GM10248 (cell line): Measurements from ENCODE around the gene SMYD3.

Source experiments
- CTCF ChIA-PET: fragments of 300-600 bp; sonication (Branson Sonifier 250); formaldehyde crosslinking; extraction: SDS; loops from one replicate; lab custom pipeline; 2021; ENCODE audit warnings: antibody characterized with exemption; lab: Yijun Ruan, JAX
- POLR2A ChIA-PET: fragments of 350-650 bp; sonication (Branson Sonifier 250); formaldehyde crosslinking; extraction: SDS; loops from one replicate; lab custom pipeline; 2020; ENCODE audit warnings: antibody characterized with exemption; lab: Yijun Ruan, JAX
- DNase-seq: peaks from one replicate; pipeline ENCODE4 v3.0.0; 2012; ENCODE audit errors: extremely low spot score
- TF ChIP-seq, protein P1 (sequence below): IDR thresholded peaks from 2 replicates; pipeline ENCODE4 v1.5.1; 2012; ENCODE audit warnings: mild to moderate bottlenecking, low read depth; ENCODE audit errors: extremely low read depth, missing control alignments, control extremely low read depth

The SMYD3 gene

GRCh38 chr1:246448373-246448772 lies 58.7 kb downstream of the SMYD3 start:
- DNase-seq: no peak
- ChIA-PET CTCF (interaction anchor here (0.6 kb wide), 1 partner anchor 1296 kb away, joined by 3 read pairs; no protein-coding TSS in a partner anchor), POLR2A (no interaction called here)
- TF ChIP-seq, protein P1, sequence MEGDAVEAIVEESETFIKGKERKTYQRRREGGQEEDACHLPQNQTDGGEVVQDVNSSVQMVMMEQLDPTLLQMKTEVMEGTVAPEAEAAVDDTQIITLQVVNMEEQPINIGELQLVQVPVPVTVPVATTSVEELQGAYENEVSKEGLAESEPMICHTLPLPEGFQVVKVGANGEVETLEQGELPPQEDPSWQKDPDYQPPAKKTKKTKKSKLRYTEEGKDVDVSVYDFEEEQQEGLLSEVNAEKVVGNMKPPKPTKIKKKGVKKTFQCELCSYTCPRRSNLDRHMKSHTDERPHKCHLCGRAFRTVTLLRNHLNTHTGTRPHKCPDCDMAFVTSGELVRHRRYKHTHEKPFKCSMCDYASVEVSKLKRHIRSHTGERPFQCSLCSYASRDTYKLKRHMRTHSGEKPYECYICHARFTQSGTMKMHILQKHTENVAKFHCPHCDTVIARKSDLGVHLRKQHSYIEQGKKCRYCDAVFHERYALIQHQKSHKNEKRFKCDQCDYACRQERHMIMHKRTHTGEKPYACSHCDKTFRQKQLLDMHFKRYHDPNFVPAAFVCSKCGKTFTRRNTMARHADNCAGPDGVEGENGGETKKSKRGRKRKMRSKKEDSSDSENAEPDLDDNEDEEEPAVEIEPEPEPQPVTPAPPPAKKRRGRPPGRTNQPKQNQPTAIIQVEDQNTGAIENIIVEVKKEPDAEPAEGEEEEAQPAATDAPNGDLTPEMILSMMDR: no peak

DNA sequence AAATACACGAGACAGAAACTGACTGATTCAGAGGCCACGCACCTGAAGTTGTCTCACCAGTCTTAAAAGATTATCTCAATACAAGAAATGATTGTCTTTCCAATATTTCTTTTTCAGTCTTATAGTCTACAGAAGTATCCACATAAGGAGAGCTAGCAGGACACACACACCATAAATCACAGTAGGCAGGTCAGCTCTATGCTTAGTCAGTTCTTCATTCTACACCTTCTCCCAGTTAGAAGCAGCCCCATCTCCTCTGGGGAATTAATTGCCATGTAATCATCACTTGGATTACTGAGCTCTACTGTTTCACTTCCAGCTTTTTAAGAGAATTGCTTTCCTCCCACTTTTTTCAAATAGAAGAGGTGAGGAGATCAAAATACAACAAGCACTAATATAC lies 59.6 kb downstream of the SMYD3 start:
- DNase-seq: no peak
- TF ChIP-seq, protein P1: no peak
- ChIA-PET CTCF (interaction anchor here (1.3 to 2.2 kb wide), 2 partner anchors 9 to 10 kb away, joined by 4 to 8 read pairs; no protein-coding TSS in a partner anchor), POLR2A (no interaction called here)

DNA sequence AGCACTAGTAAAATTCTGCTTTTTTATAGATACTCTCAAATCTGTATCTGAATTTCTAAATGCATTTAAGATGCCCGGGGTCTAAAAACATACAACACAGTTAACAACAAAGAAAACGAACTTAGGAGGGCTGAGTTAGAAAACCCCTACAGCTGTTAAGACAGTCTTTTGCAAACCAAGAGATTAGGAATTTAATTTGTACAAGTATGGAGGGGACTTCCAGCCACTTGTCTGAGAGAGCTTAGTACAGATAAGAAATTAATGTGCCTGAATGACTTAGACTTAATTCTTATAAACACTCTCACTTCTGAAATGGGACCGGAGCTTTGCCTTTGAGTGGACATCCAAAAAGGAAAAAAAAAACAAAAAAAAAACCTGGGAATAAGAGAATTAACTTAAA lies 61.6 kb downstream of the SMYD3 start:
- CTCF ChIA-PET: no interaction called here
- no peak for DNase-seq
- POLR2A ChIA-PET: no interaction called here
- TF ChIP-seq, protein P1: no peak

GRCh38 chr1:246444617-246445016 lies 62.5 kb downstream of the SMYD3 start:
- no peak for DNase-seq
- TF ChIP-seq, protein P1: no peak
- ChIA-PET CTCF (no interaction called here), POLR2A (no interaction called here)

- DNase-seq: no peak
- TF ChIP-seq, protein P1: no peak
- POLR2A ChIA-PET: no interaction called here
- CTCF ChIA-PET: interaction anchor here (1.1 kb wide), 1 partner anchor 9 kb away, joined by 4 read pairs; no protein-coding TSS in a partner anchor
Observed at GRCh38 chr1:246437961-246438360, 69.1 kb downstream of the SMYD3 start.

DNA sequence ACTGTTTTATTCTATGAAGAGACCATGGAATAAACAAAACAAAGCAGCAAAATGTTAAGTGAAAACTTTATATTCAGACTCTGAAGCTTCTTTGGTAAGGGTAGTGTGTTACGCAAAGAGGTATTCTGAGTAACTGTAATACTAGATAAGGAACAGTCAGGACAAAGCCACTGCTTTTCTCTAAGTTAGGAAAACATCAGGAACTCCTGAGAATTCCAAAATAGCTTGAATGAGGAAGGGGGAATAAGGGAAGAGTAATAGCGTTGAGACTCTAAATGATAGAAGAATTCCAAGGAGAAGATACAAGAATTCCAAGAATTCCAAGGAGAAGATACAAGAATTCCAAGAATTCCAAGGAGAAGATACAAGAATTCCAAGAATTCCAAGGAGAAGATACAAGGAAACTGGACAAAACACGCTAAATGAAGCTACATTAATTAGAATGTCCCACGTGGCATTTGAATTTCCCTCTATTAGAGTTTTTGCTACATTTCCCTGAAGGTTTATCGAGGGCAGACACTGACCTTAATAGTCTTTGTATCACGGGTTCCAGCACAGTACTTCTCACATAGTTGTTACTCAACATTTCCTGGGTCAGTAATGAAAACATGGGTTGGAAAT lies 71.5 kb downstream of the SMYD3 start:
- ChIA-PET POLR2A (no interaction called here), CTCF (no interaction called here)
- TF ChIP-seq, protein P1: no peak
- no peak for DNase-seq
